Measurements from ENCODE around the gene SPOUT1.
A peak's percentile ranks its signal among the peaks of the same experiment; 100 is the strongest.

Gene SPOUT1

GRCh38 chr9:128836509-128837145 is 7.0 kb upstream of the SPOUT1 start:
- no peak for DNase-seq

GRCh38 chr9:128835246-128836210 is 5.9 kb upstream of the SPOUT1 start:
- no peak for DNase-seq

- no peak for DNase-seq
These were observed 4.1 kb upstream of the SPOUT1 start for GRCh38 chr9:128833696-128834095.

GRCh38 chr9:128828719-128829452 is 708 bp downstream of the SPOUT1 start:
- no peak for DNase-seq

DNA sequence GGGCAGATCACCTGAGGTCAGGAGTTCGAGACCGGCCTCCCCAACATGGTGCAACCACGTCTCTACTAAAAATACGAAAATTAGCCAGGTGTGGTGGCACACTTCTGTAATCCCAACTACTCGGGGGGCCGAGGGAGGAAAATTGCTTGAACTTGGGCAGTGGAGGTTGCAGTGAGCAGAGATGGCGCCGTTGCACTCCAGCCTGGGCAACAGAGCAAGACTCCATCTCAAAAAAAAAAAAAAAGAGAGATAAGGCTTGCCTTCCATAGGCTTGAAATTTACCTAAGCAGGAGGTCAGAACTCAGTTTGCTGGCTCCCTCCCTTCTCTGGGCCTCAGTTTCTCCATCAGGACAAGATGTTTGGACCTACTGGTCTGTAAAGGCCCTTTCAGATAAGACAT is 1.3 kb downstream of the SPOUT1 start:
- no peak for DNase-seq

- no peak for DNase-seq
These were observed 3.5 kb downstream of the SPOUT1 start for GRCh38 chr9:128825923-128826700.

GRCh38 chr9:128824911-128825310 is 4.7 kb downstream of the SPOUT1 start:
- no peak for DNase-seq

DNA sequence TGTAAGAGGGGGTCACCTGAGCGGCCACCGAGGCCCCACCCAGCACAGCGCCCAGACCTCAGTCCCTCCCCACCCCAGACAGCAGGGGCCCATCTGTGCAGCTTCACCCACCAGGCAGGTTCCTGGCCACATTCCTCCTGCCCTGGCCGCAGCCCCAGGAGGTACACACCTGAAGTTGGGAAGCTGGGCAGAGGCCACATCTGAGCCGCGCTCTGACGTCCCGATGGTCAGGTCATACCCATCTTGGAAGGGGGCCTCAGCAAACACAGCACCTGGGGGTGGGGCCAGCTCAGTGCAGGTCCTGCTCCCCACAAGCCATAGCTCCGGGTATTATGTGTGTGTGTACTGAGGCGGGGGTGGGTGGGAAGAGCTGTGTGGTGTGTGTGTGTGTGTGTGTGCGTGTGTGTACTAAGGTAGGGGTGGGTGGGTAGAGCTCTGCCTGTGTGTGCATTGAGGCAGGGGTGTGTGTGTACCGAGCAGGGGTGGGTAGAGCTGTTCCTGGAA is 5.6 kb downstream of the SPOUT1 start:
- no peak for DNase-seq

GRCh38 chr9:128823362-128823902 is 6.2 kb downstream of the SPOUT1 start:
- DNase-seq, result no peak

DNA sequence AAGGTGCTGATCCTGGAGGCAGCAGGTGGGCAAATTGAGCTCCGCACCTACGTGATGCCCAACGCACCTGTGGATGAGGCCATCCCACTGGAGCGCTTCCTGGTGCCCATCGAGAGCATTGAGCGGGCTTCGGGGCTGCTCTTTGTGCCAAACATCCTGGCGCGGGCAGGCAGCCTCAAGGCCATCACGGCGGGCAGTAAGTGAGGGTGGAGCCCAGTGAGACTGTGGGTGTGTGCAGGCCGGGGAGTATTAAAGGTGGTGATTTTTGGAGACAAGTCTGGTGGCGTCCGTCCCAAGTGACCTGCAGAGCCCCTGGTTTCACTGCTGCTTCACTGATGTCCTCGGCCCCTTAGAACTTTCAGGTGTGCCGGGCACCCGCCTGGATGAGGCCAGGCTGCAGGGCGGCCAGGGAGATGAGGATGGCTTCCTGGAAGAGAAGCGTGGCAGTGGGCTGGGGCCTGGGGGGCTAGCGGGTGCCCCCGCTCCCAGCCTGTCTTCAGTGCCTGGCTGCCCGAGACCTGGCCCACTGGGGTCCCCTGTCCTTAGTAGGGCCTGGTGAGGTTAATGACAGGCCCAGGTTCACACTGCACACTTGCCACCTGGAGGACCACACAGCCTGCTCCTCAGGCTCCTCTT is 7.1 kb downstream of the SPOUT1 start:
- no peak for DNase-seq

DNA sequence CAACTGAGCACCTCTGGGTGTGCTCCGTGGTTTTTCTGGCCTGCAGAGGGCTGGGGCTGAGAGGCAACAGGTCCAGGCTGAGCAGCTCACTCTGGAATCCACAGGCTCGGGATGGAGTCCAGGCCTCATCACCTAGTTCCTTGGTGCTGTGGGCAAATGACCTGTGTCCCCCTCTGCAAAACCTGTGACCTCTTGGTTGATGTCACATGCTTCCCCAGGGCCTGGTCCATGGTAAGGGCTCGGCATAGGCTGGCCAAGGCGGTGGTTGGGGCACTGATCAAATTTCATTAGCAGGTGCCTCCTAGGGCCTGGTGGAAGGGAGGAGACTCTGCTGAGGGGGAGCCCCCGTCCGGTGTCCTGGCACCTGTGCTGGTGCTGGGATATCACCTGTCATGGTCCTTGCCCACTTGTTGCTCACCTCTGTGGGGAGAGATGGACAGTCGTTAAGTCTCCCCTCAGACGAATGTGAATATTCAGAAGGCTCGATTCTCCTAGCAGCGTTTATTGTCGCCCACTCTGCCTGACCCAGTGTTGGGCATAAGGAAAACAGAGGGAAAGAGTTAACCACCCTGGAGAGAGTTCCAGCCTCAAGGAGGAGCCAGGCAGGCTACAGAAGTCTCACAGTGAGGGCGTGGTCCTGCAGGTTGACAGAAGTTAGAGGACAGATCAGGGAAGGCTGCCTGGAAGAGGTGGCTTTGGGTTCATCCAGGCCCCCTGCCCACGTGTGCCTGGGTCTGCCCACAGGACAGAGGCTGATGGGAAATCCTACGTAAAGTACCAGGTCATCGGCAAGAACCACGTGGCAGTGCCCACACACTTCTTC is 7.8 kb downstream of the SPOUT1 start:
- no peak for DNase-seq

DNA sequence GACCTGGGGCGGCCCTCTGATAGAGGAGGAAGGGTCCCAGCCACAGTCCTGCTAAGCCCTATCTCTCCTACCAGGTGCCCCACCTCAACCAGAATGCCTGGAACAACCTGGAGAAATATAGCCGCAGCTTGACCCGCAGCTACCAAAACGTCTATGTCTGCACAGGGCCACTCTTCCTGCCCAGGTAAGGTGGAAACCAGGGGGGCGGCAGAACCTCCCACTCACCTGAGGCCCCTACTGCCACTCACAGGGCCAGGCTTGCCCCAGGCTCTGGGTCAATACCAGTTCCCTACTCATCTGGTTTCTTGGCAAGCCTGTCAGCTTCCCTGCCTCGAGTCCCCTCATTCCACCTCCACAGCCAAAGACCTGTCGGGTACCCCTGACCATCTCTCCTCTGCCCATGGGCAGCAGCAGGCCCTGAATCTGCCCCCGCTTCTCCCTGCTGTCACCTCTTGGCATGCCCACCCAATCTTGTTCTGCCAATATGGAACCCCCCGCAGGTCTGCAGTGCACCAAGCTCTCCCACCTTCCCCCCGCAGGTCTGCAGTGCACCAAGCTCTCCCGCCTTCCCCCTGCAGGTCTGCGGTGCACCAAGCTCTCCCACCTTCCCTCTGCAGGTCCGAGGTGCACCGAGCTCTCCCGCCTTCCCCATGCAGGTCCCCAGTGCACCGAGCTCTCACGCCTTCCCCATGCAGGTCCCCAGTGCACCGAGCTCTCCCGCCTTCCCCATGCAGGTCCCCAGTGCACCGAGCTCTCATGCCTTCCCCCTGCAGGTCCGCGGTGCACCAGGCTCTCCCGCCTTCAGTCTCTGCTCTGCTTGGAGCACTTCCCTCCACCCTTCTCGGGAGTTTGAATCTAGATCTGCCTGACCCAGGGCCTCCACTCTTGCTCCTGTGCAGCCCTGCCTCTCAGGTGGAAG is 8.7 kb downstream of the SPOUT1 start:
- no peak for DNase-seq

DNA sequence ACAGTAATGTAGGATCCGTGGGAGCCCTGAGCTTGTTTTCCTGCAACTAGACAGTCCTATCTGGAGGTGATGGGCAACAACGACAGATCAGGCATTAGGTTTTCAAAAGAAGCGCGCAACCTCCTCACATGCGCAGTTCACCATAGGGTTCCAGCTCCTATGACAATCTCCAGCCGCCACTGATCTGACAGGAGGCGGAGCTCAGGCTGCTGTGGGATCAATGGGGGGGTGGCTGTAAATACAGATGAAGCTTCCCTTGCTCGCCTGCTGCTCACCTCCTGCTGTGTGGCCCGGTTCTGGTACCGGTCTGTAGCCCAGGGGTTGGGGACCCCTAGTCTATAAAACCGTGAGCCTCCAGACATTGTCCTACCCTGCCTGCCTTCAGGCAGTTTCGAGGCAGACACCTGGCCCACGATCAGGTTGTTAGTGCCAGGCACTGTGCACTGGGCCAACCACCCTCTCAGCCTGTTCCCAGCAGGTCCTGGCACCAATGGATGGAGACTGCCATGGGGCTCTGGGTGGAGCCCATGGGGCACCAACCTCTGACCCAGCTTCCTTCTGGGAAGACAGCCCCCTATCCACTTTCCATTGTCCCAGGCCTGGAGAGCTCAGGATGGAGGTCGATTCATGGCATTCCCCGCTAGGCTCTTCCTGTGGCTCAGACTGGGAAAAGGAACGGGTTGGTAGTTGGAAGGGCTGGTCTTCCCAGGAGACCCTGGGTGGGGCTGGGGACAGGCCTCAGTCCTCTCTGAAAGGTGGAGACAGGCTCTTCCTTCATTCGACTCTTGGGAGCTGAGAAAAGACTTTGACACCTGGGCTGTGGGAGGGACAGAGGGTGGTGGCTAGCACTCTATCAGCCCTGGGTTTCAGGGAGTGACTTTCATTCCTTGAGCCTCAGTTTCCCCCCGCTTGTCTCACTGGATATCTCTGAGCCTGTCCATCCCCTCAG is 9.6 kb downstream of the SPOUT1 start:
- no peak for DNase-seq

DNA sequence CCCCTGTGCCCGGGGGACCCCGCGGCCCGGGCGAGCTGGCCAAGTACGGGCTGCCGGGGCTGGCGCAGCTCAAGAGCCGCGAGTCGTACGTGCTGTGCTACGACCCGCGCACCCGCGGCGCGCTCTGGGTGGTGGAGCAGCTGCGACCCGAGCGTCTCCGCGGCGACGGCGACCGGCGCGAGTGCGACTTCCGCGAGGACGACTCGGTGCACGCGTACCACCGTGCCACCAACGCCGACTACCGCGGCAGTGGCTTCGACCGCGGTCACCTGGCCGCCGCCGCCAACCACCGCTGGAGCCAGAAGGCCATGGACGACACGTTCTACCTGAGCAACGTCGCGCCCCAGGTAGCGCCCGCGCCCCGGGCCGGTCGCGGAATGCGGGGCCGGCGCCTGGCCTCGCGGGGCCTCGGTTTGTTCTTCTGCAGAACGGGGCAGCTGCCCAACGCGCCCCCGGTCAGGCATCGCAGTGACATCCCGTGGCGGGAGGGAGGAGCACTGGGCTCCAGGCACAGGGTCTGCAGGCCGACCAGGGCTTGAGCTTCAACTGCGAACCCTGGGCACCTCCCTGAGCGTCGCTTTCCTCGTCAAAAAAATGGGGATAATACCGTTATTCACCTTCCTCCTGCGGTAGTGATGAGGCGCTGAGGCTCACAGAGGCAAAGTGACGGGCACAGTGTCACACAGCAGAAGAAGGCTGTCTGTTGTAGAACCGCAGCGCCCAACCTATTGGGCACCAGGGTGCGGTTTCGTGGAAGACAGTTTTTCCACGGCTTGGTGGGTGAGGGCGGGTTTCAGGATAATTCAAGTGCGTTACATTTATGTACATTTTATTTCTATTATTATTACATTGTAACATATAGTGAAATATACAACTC is 10.5 kb downstream of the SPOUT1 start:
- DNase-seq, result peak in 2 of 4 experiments; percentile 27 to 51

DNA sequence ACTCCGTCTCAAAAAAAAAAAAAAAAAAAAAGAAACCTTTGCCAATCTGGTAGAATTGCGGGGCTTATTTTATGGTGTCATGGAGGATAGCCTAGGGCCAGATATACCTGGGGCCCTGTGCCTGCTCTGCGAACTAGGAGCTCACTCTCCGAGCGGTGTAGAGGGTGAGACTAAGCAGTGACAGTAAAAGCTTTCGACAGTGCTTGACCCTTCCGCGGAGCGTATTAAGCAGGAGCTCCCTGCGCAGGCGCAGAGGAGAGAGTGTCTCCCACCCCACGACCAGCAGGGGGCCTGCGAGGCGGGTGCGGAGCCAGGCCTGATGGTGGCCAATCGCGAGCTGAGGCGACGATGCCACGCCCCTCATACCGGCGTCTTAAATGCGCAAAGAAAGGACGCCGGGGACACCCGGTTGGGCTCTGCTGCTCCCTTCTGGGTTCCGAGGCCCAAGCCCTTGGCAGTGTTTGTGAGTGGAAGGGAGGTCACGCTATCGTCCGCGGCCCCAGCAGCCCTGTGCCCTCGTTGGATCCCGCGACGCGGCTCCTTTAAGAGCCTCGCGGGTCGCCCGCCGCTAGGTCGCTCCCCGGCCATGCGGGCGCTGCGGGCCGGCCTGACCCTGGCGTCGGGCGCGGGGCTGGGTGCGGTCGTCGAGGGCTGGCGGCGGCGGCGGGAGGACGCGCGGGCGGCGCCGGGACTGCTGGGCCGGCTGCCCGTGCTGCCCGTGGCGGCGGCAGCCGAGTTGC is 11.3 kb downstream of the SPOUT1 start, which contains the start of gene ENDOG:
Gene ENDOG (plus strand): TSS at position 402 of the 740 bp plus-strand sequence. CDS start 185 bp downstream, at position 587.
- peak; percentile 93 to 97 (median 94) for DNase-seq

DNA sequence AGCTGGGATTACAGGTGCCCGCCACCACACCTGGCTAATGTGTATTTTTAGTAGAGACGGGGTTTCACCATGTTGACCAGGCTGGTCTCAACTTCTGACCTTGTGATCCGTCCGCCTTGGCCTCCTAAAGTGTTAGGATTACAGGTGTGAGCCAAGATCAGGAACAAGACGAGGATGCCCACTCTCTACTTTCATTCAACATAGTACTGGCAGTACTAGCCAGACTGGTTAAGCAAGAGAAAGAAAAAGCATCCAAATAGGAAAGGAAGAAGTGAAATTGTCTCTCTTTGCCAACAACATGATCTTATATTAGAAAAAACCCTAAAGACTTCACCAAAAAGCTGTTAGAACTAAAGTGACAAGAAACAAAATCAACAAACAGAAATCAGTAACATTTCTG is 18.7 kb downstream of the SPOUT1 start:
- DNase-seq, result no peak

Measured in activated naive CD4-positive, alpha-beta T cell (primary cell).